Activated CD4-positive, alpha-beta memory T cell treated with anti-CD3 and anti-CD28 coated beads for 36 hours (primary cell): Measurements from ENCODE around the gene JADE2. TPM values are rescaled to one million over a fixed set of nuclear protein-coding genes. Genes with fewer than 3 reads are reported as not detected.

Experiments
- CTCF ChIA-PET: fragments of 350-600 bp; sonication (Branson Sonifier 250); formaldehyde crosslinking; loops from one replicate; lab custom pipeline; 2021; ENCODE audit warnings: antibody characterized with exemption, inconsistent platforms; lab: Charles Lee
- POLR2A ChIA-PET: fragments of 350-600 bp; sonication (Branson Sonifier 250); formaldehyde crosslinking; loops from one replicate; lab custom pipeline; 2021; ENCODE audit warnings: antibody characterized with exemption; lab: Charles Lee
- DNase-seq: peaks from one replicate; pipeline ENCODE4 v3.0.0-alpha.2; 2020
- H3K27ac Mint-ChIP-seq: one replicate; pipeline ENCODE4 v1.8.0; 2021; ENCODE audit warnings: mixed read lengths
- H3K27me3 Mint-ChIP-seq: one replicate; pipeline ENCODE4 v1.8.0; 2021; ENCODE audit warnings: mixed read lengths
- H3K36me3 Mint-ChIP-seq: one replicate; pipeline ENCODE4 v1.8.0; 2021; ENCODE audit warnings: mixed read lengths
- H3K4me1 Mint-ChIP-seq: one replicate; pipeline ENCODE4 v1.8.0; 2021; ENCODE audit warnings: low read depth, mixed read lengths
- H3K4me3 Mint-ChIP-seq: one replicate; pipeline ENCODE4 v1.8.0; 2021; ENCODE audit warnings: mild to moderate bottlenecking, mixed read lengths
- H3K9me3 Mint-ChIP-seq: one replicate; pipeline ENCODE4 v1.8.0; 2021; ENCODE audit warnings: mixed read lengths
- intact Hi-C: fragments of 100-400 bp; cut with micrococcal nuclease; formaldehyde crosslinking; loops from one replicate; pipeline ENCODE4 v1.15.1; 2023
- total RNA-seq, 2 experiments: library from RNA; stranded (reverse); gene quantifications; one replicate each; pipeline ENCODE4 v1.2.3, GENCODE V29; 2021

Gene JADE2
- total RNA-seq, 2 experiments from 2014 or later = 79.4 to 81.6 TPM

GRCh38 chr5:134534058-134534725 is 8.7 kb downstream of the JADE2 start:
- Mint-ChIP-seq H3K4me1 (peaks cover 78% of the 10 kb centered on the region), H3K27ac (peak overlapping the region; percentile 52), H3K4me3 (no peak overlapping the region), H3K9me3 (no peaks in the 10 kb centered on the region), H3K27me3 (no peaks in the 10 kb centered on the region), H3K36me3 (peaks cover 16% of the 10 kb centered on the region)
- CTCF ChIA-PET = interaction anchor here (1.2 to 1.8 kb wide), 3 partner anchors 10 to 123 kb away, joined by 5 to 8 read pairs (median 5); partner anchors contain the start of gene CDKN2AIPNL
- intact Hi-C loops = no loop called here
- POLR2A ChIA-PET = interaction anchor here (0.7 kb wide), 1 partner anchor 108 kb away, joined by 3 read pairs; no protein-coding TSS in a partner anchor
- DNase-seq = no peak

GRCh38 chr5:134534726-134535110 is 9.2 kb downstream of the JADE2 start:
- intact Hi-C loops = no loop called here
- Mint-ChIP-seq H3K27me3 (no peaks in the 10 kb centered on the region), H3K27ac (peak overlapping the region; percentile 14), H3K4me1 (peaks cover 75% of the 10 kb centered on the region), H3K36me3 (peaks cover 20% of the 10 kb centered on the region), H3K4me3 (no peak overlapping the region), H3K9me3 (no peaks in the 10 kb centered on the region)
- POLR2A ChIA-PET = no interaction called here
- CTCF ChIA-PET = interaction anchor here (0.7 to 1.8 kb wide), 3 partner anchors 9 to 123 kb away, joined by 3 to 8 read pairs (median 5); partner anchors contain the start of gene CDKN2AIPNL
- DNase-seq = no peak

GRCh38 chr5:134536876-134537275 is 11.4 kb downstream of the JADE2 start:
- no peaks in the 10 kb centered on the region for H3K27me3 Mint-ChIP-seq
- POLR2A ChIA-PET = interaction anchor here (2.3 kb wide), 1 partner anchor 18 kb away, joined by 10 read pairs; no protein-coding TSS in a partner anchor

GRCh38 chr5:134537297-134537696 is 11.8 kb downstream of the JADE2 start:
- Mint-ChIP-seq H3K36me3 (peaks cover 26% of the 10 kb centered on the region), H3K9me3 (no peaks in the 10 kb centered on the region), H3K27ac (peak overlapping the region; percentile 62), H3K27me3 (no peaks in the 10 kb centered on the region), H3K4me1 (peaks cover 79% of the 10 kb centered on the region), H3K4me3 (no peak overlapping the region)
- CTCF ChIA-PET = interaction anchor here (0.8 to 3.1 kb wide), 4 partner anchors 10 to 126 kb away, joined by 3 to 13 read pairs (median 4); partner anchors contain the start of gene CDKN2AIPNL
- intact Hi-C loops = no loop called here
- DNase-seq = no peak
- POLR2A ChIA-PET = interaction anchor here (2.3 kb wide), 1 partner anchor 18 kb away, joined by 10 read pairs; no protein-coding TSS in a partner anchor

More at GRCh38 chr5:134536876-134537275, 11.4 kb downstream of the JADE2 start:
- intact Hi-C loops = no loop called here
- DNase-seq = no peak
- Mint-ChIP-seq H3K27ac (peak overlapping the region; percentile 62), H3K4me3 (no peak overlapping the region), H3K36me3 (peaks cover 26% of the 10 kb centered on the region), H3K4me1 (peaks cover 80% of the 10 kb centered on the region), H3K9me3 (no peaks in the 10 kb centered on the region)
- CTCF ChIA-PET = interaction anchor here (0.9 to 3.1 kb wide), 3 partner anchors 10 to 126 kb away, joined by 3 to 13 read pairs (median 4); partner anchors contain the start of gene CDKN2AIPNL

- POLR2A ChIA-PET = no interaction called here
Measured at GRCh38 chr5:134538296-134538695, 12.8 kb downstream of the JADE2 start.

GRCh38 chr5:134539732-134540131 is 14.3 kb downstream of the JADE2 start:
- Mint-ChIP-seq H3K36me3 (peaks cover 28% of the 10 kb centered on the region), H3K4me3 (no peak overlapping the region), H3K27me3 (no peaks in the 10 kb centered on the region), H3K4me1 (peaks cover 72% of the 10 kb centered on the region), H3K27ac (peak overlapping the region; percentile 59), H3K9me3 (no peaks in the 10 kb centered on the region)
- DNase-seq = no peak
- intact Hi-C loops = loop anchor here (2.0 to 5.0 kb wide), 2 partner anchors 15 to 167 kb away; partner anchors contain the start of gene UBE2B
- POLR2A ChIA-PET = no interaction called here
- CTCF ChIA-PET = interaction anchor here (1.2 to 2.9 kb wide), 2 partner anchors 12 to 47 kb away, joined by 4 to 10 read pairs; no protein-coding TSS in a partner anchor

More at GRCh38 chr5:134538296-134538695, 12.8 kb downstream of the JADE2 start:
- no peak for DNase-seq
- CTCF ChIA-PET = interaction anchor here (3.1 kb wide), 1 partner anchor 11 kb away, joined by 13 read pairs; no protein-coding TSS in a partner anchor
- Mint-ChIP-seq H3K36me3 (peaks cover 26% of the 10 kb centered on the region), H3K27ac (no peak overlapping the region), H3K4me3 (no peak overlapping the region), H3K4me1 (peaks cover 71% of the 10 kb centered on the region), H3K27me3 (no peaks in the 10 kb centered on the region), H3K9me3 (no peaks in the 10 kb centered on the region)
- intact Hi-C loops = no loop called here

- POLR2A ChIA-PET = interaction anchor here (0.6 kb wide), 1 partner anchor 419 kb away, joined by 3 read pairs; no protein-coding TSS in a partner anchor
- CTCF ChIA-PET = interaction anchor here (1.2 to 5.9 kb wide), 3 partner anchors 13 to 46 kb away, joined by 4 to 28 read pairs (median 10); no protein-coding TSS in a partner anchor
- Mint-ChIP-seq H3K27ac (peak overlapping the region; percentile 59), H3K36me3 (peaks cover 38% of the 10 kb centered on the region), H3K4me3 (no peak overlapping the region), H3K9me3 (no peaks in the 10 kb centered on the region), H3K4me1 (peaks cover 71% of the 10 kb centered on the region), H3K27me3 (no peaks in the 10 kb centered on the region)
- DNase-seq = no peak
- intact Hi-C loops = loop anchor here (2.0 to 5.0 kb wide), 2 partner anchors 14 to 169 kb away; partner anchors contain the start of gene UBE2B
Measured at GRCh38 chr5:134540747-134541733, 15.6 kb downstream of the JADE2 start.

GRCh38 chr5:134541736-134542376 is 16.4 kb downstream of the JADE2 start:
- H3K27me3 Mint-ChIP-seq = no peaks in the 10 kb centered on the region
- POLR2A ChIA-PET = no interaction called here
- intact Hi-C loops = loop anchor here (2.0 to 5.0 kb wide), 2 partner anchors 13 to 170 kb away; partner anchors contain the start of gene UBE2B
- DNase-seq = peak; percentile 49
- H3K36me3 Mint-ChIP-seq = peaks cover 34% of the 10 kb centered on the region
- peak overlapping the region; percentile 66 for H3K27ac Mint-ChIP-seq
- H3K4me1 Mint-ChIP-seq = peaks cover 67% of the 10 kb centered on the region
- CTCF ChIA-PET = interaction anchor here (0.7 to 5.9 kb wide), 4 partner anchors 13 to 253 kb away, joined by 3 to 43 read pairs (median 19); no protein-coding TSS in a partner anchor
- no peak overlapping the region for H3K4me3 Mint-ChIP-seq
- no peaks in the 10 kb centered on the region for H3K9me3 Mint-ChIP-seq

- intact Hi-C loops = loop anchor here (1.0 to 5.0 kb wide), 2 partner anchors 17 to 172 kb away; partner anchors contain the start of gene UBE2B
- H3K27me3 Mint-ChIP-seq = no peaks in the 10 kb centered on the region
- peak overlapping the region; percentile 83 for H3K4me3 Mint-ChIP-seq
- peak overlapping the region; percentile 98 for H3K27ac Mint-ChIP-seq
- H3K4me1 Mint-ChIP-seq = peaks cover 72% of the 10 kb centered on the region
- H3K9me3 Mint-ChIP-seq = no peaks in the 10 kb centered on the region
- peak; percentile 73 for DNase-seq
- ChIA-PET POLR2A (interaction anchor here (0.6 to 3.0 kb wide), 7 partner anchors 11 to 240 kb away, joined by 3 to 23 read pairs (median 11); partner anchors contain the start of genes JADE2 and UBE2B), CTCF (interaction anchor here (0.6 to 5.9 kb wide), 7 partner anchors 9 to 133 kb away, joined by 3 to 43 read pairs (median 8); partner anchors contain the start of gene CDKN2AIPNL)
- peaks cover 28% of the 10 kb centered on the region for H3K36me3 Mint-ChIP-seq
Measured at GRCh38 chr5:134543820-134544614, 18.5 kb downstream of the JADE2 start.
